Peyer's patch (tissue), 4 donors: ENCODE data around the gene ATXN1. TPM values are rescaled to one million over a fixed set of nuclear protein-coding genes. Genes with fewer than 3 reads are reported as not detected.
"Not testable (repeated sequence)": the region's sequence is repeated elsewhere in the genome, so short reads cannot be mapped to it uniquely, and the experiment has no call there.

Source experiments
- DNase-seq, 3 donors: peaks; one replicate each; pipeline ENCODE4 v3.0.0-alpha.2; 2017 to 2019
- H3K27ac ChIP-seq, 4 donors: fragments of 200-600 bp; sonication (generic); one replicate each; pipeline ENCODE4 v1.5.1; 2016 to 2019
- H3K27me3 ChIP-seq, 2 donors: fragments of 200-600 bp; sonication (generic); one replicate each; pipeline ENCODE4 v1.5.1; 2019
- H3K36me3 ChIP-seq, 3 donors: fragments of 200-600 bp; sonication (generic); one replicate each; pipeline ENCODE4 v1.5.1; 2016 to 2019
- H3K4me1 ChIP-seq, 4 donors: fragments of 200-600 bp; sonication (generic); one replicate each; pipeline ENCODE4 v1.5.1; 2016 to 2019
- H3K4me3 ChIP-seq, 4 donors: fragments of 200-600 bp; sonication (generic); 1 replicate in 3 of 4; 2 replicates in 1 of 4; pipeline ENCODE4 v1.5.1; 2016 to 2019; ENCODE audit warnings: mild to moderate bottlenecking in 1 of 4
- H3K9me3 ChIP-seq, 4 donors: fragments of 200-600 bp; sonication (generic); one replicate each; pipeline ENCODE4 v1.5.1; 2016 to 2019; ENCODE audit warnings: mild to moderate bottlenecking in 1 of 4
- POLR2A ChIP-seq, 2 donors: fragments of 450-650 bp; IDR thresholded peaks; one replicate each; pipeline ENCODE4 v1.5.1; 2017; ENCODE audit warnings: antibody characterized with exemption in 2 of 2, mild to moderate bottlenecking in 2 of 2, moderate library complexity in 2 of 2
- total RNA-seq, 4 donors: library from RNA; depleted of rRNA; stranded (reverse); fragments of >200 nt; gene quantifications; one replicate each; pipeline ENCODE4 v1.1.0, GENCODE V29; 2016
- TF ChIP-seq, protein P1 (sequence below), 6 experiments: fragments of 450-650 bp in 4 of 6; fragments of 200-600 bp in 2 of 6; sonication (generic) in 1 of 6; IDR thresholded peaks; one replicate each; pipeline ENCODE4 v1.5.1; 2017 to 2019; ENCODE audit warnings: antibody characterized with exemption in 6 of 6, mild to moderate bottlenecking in 3 of 6, moderate library complexity in 1 of 6

ATXN1 gene
- total RNA-seq, 4 donors from 2014 or later = 34.7 to 48.5 (median 43.1) TPM

- H3K27ac ChIP-seq = no peak overlapping the region
- DNase-seq = no peak
These were observed 367.9 kb downstream of the ATXN1 start for GRCh38 chr6:16393326-16393725.

GRCh38 chr6:16392010-16392409 lies 369.2 kb downstream of the ATXN1 start:
- no peak for DNase-seq
- no peaks in the 10 kb centered on the region for H3K9me3 ChIP-seq
- no peak overlapping the region for H3K4me3 ChIP-seq
- no peak overlapping the region for H3K27ac ChIP-seq
- no peaks in the 10 kb centered on the region for H3K36me3 ChIP-seq
- no peaks in the 10 kb centered on the region for H3K4me1 ChIP-seq
- no peak for TF ChIP-seq POLR2A (IDR thresholded peaks at IDR 0.05)
- TF ChIP-seq, protein P1, sequence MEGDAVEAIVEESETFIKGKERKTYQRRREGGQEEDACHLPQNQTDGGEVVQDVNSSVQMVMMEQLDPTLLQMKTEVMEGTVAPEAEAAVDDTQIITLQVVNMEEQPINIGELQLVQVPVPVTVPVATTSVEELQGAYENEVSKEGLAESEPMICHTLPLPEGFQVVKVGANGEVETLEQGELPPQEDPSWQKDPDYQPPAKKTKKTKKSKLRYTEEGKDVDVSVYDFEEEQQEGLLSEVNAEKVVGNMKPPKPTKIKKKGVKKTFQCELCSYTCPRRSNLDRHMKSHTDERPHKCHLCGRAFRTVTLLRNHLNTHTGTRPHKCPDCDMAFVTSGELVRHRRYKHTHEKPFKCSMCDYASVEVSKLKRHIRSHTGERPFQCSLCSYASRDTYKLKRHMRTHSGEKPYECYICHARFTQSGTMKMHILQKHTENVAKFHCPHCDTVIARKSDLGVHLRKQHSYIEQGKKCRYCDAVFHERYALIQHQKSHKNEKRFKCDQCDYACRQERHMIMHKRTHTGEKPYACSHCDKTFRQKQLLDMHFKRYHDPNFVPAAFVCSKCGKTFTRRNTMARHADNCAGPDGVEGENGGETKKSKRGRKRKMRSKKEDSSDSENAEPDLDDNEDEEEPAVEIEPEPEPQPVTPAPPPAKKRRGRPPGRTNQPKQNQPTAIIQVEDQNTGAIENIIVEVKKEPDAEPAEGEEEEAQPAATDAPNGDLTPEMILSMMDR (IDR thresholded peaks at IDR 0.05) = no peak
- no peaks in the 10 kb centered on the region for H3K27me3 ChIP-seq

More at GRCh38 chr6:16393326-16393725, 367.9 kb downstream of the ATXN1 start:
- H3K4me3 ChIP-seq = no peak overlapping the region
- H3K4me1 ChIP-seq = no peaks in the 10 kb centered on the region
- TF ChIP-seq, protein P1 (IDR thresholded peaks at IDR 0.05) = no peak
- no peak for TF ChIP-seq POLR2A (IDR thresholded peaks at IDR 0.05)
- H3K36me3 ChIP-seq = no peaks in the 10 kb centered on the region
- no peaks in the 10 kb centered on the region for H3K9me3 ChIP-seq
- no peaks in the 10 kb centered on the region for H3K27me3 ChIP-seq

- Histone ChIP-seq H3K4me3 (no peak overlapping the region), H3K27ac (no peak overlapping the region), H3K9me3 (no peaks in the 10 kb centered on the region), H3K27me3 (no peaks in the 10 kb centered on the region), H3K4me1 (no peaks in the 10 kb centered on the region), H3K36me3 (no peaks in the 10 kb centered on the region)
- DNase-seq = no peak
- TF ChIP-seq, protein P1 (IDR thresholded peaks at IDR 0.05) = no peak
- TF ChIP-seq POLR2A (IDR thresholded peaks at IDR 0.05) = no peak
These were observed 369.8 kb downstream of the ATXN1 start for GRCh38 chr6:16391451-16391912.

DNA sequence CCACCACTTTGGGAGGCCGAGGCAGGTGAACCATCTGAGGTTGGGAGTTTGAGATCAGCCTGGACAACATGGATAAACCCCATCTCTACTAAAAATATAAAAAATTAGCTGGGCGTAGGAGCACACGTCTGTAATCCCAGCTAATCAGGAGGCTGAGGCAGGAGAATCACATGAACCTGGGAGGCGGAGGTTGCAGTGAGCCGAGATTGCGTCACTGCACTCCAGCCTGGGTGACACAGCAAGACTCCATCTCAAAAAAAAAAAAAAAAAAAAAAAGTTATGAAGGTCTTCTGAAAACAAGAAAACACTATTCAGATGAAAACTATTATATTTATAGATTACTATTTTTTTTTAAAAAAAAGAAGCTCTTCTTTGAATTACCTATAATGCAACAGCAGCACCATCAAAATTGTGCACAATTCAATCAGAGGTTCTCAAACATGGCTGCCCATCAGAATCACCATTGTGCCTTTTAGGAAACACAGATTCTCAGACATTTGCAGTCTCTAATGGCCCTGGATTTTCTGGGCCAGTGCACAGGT lies 370.3 kb downstream of the ATXN1 start:
- not testable (repeated sequence) for H3K36me3 ChIP-seq, H3K27ac ChIP-seq, DNase-seq, H3K9me3 ChIP-seq, H3K27me3 ChIP-seq, H3K4me1 ChIP-seq, H3K4me3 ChIP-seq

DNA sequence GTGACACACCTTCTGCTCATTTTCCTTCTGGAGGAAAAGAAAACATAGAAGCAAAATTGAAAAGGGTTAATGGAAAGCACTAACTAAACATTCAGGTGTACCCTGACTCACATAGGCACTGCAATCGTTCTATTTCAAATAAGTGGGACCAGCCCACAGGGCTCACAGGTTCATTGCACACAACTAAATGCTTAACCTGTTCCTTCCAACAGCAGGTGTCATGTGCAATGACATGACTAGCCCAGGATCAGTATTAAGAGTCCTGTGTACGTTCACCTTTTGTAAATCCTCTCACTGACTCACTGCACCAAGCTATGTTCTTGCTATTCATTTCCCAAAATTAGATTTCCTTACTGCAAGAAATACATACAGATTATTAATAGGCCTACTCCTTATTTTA lies 371.6 kb downstream of the ATXN1 start:
- TF ChIP-seq POLR2A (IDR thresholded peaks at IDR 0.05) = no peak
- TF ChIP-seq, protein P1 (IDR thresholded peaks at IDR 0.05) = no peak
- Histone ChIP-seq H3K27me3 (no peaks in the 10 kb centered on the region), H3K36me3 (no peaks in the 10 kb centered on the region), H3K4me3 (no peak overlapping the region), H3K9me3 (no peaks in the 10 kb centered on the region), H3K4me1 (no peaks in the 10 kb centered on the region), H3K27ac (no peak overlapping the region)
- no peak for DNase-seq

- no peak for TF ChIP-seq POLR2A (IDR thresholded peaks at IDR 0.05)
- TF ChIP-seq, protein P1 (IDR thresholded peaks at IDR 0.05) = no peak
- no peaks in the 10 kb centered on the region for H3K9me3 ChIP-seq
- no peak overlapping the region for H3K27ac ChIP-seq
- DNase-seq = no peak
- no peaks in the 10 kb centered on the region for H3K36me3 ChIP-seq
- H3K4me1 ChIP-seq = no peaks in the 10 kb centered on the region
- H3K27me3 ChIP-seq = no peaks in the 10 kb centered on the region
- H3K4me3 ChIP-seq = no peak overlapping the region
These were observed 372.8 kb downstream of the ATXN1 start for GRCh38 chr6:16388488-16388887.
